Endometrial microvascular endothelial cells (primary cell): ENCODE data around the gene CYP3A5. TPM values are rescaled to one million over a fixed set of nuclear protein-coding genes. Genes with fewer than 3 reads are reported as not detected.
"Not testable (repeated sequence)": the region's sequence is repeated elsewhere in the genome, so short reads cannot be mapped to it uniquely, and the experiment has no call there.

ENCODE experiments used
- in situ Hi-C: cut with HindIII; loops from 2 replicates; pipeline ENCODE4 v1.10.0; 2017; ENCODE audit warnings: low sequenced_read_pairs, low pct_unique_long_range_greater_than_20kb; ENCODE audit errors: inconsistent ontology term
- total RNA-seq: library from RNA; depleted of rRNA; stranded (reverse); fragments of >200 nt; gene quantifications from one replicate; pipeline ENCODE4 v1.2.3, GENCODE V29; 2015; ENCODE audit errors: inconsistent ontology term

Gene CYP3A5
- total RNA-seq = not detected

GRCh38 chr7:99679400-99680191 lies at the start of gene CYP3A5:
CYP3A5 (minus strand) TSS chr7:99679996; CDS start chr7:99679896, 100 bp downstream.
- in situ Hi-C loops = no loop called here

DNA sequence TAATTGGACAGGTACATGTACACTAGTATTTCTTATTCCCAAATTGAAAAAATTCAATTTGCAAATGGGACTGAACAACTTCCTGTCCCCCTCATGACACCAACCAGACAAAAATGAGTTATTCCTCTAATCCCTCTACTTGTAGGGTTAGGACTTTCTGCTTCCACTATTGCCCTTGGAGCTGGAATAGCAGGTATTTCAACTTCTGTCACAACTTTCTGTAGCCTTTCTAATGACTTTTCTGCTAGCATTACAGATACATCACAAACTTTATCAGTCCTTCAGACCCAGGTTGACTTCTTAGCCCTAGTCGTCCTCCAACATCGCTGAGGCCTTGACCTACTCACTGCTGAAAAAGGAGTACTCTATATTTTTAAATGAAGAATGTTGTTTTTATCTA lies 48.8 kb upstream of the CYP3A5 start:
- in situ Hi-C loops = no loop called here

DNA sequence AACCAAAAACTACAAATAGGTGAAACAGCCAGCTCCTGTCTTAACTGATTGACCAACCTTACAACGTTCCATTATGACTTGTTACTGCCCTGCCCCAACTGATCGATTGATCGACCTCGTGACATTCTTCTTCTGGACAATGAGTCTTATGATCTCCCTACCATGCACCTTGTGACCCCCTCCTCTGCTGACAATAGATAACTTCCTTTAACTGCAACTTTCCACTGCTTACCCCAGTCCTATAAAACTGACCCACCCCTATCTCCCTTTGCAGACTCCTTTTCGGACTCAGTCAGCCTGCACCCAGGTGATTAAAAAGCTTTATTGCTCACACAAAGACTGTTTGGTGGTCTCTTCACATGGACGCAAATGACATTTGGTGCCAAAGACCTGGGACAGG lies 43.4 kb upstream of the CYP3A5 start:
- in situ Hi-C loops = not testable (repeated sequence)

- in situ Hi-C loops = no loop called here
Observed at GRCh38 chr7:99720800-99721595, 41.2 kb upstream of the CYP3A5 start.

DNA sequence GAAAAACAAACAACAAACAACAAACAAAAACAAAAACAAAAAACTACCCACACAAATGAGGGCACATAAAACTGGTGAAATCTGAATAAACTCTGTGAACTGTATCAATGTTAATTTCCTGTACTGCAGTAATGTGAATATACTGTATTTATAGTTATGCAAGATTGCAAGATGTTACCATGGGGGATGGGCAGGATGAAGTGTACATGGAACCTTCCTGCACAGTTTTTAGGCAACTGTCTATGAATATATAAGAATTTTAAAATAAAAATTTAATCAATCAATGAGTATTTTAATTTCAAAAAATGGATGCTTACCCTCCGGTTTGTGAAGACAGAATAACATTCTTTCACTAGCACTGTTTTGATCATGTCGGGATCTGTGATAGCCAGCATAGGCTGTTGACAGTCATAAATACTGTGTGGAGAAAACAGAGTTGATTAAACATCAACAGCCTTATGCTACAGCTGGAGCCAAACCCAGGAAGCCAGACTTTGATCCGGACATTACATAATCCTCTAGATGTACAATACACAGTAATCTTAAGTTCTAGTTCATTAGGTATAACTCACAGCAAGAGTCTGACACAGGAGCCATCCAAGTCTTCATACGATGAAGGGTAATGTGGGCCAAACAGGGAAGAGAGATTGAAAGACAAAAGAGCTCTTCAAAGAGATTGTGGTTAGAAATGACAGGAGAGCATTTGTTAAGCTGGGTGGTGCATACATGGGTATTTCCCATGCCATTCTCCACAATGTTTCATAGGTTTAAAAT lies 40.4 kb upstream of the CYP3A5 start:
- in situ Hi-C loops = no loop called here

GRCh38 chr7:99713995-99714570 lies 34.3 kb upstream of the CYP3A5 start:
- in situ Hi-C loops = no loop called here

DNA sequence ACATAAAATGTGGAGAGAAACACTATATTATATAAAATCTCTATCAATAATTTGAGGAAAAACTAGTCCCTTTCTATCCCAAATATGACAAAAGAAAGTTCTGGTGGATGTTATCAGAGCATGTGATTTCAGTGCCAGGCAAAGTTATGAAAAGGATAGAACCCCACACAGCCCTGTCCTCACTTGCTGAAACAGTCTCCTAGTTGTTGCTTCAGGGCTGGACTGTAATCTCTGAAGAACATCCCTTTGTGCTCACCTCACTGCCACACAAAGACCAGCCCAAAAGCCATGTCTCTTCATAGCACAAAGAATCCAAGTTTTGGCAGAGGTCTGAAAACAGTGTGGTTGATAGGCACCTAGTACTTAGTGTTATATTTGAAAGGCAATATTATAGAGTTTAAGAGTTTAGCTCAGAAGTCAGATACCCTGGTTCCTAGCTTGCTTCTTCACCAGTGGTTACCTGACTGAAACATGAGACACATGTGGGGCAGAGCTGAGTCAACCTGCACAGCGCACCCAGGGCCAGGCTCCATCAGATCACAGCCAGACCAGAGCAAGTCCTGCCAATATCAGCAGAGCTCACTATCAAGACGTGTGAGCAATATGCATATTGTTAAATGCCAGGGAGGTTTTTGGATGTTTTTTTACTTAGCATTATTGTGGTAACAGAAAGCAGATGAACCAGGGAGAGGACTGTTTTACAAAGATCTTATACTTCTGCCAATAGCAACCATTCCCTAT lies 30.2 kb upstream of the CYP3A5 start:
- in situ Hi-C loops = no loop called here

GRCh38 chr7:99709260-99709659 lies 29.5 kb upstream of the CYP3A5 start:
- in situ Hi-C loops = no loop called here

DNA sequence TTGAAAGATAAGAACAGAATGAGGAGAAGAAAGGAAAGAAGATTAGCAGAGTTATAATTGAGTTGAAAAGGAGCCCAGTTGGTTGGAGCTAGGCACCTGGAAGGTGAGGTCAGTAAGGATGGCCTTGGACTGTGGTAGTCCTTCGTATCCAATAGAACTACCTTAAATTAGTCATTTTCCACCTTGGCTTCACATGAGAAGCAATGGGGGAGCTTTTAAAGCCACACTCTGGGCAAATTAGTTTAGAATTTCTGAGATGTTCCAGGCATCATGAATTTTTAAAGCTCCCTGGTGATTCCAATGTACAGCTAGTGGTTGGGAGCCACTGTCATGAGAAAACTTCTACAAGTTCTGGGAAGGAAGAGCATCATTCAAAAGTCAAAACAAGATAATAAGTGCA lies 27.3 kb upstream of the CYP3A5 start:
- in situ Hi-C loops = no loop called here

DNA sequence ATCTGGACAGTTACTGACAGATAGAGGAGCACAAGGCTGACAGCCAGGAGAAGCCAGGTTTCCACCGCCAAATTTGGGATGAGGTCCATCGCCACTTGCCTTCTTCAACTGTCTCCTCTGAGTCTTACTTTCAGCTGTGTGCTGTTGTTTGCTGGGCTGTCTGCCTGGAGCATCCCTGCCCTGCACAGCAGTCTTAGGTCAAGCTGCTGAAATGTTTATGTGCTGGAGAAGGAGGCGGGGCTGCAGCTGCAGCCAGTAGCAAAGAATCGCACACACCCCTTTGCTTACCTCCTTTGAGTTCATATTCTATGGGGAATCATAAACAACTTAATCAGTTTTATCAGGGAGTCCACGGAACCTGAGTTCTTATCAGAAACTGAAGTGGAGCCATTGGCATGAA lies 20.1 kb upstream of the CYP3A5 start:
- in situ Hi-C loops = no loop called here

DNA sequence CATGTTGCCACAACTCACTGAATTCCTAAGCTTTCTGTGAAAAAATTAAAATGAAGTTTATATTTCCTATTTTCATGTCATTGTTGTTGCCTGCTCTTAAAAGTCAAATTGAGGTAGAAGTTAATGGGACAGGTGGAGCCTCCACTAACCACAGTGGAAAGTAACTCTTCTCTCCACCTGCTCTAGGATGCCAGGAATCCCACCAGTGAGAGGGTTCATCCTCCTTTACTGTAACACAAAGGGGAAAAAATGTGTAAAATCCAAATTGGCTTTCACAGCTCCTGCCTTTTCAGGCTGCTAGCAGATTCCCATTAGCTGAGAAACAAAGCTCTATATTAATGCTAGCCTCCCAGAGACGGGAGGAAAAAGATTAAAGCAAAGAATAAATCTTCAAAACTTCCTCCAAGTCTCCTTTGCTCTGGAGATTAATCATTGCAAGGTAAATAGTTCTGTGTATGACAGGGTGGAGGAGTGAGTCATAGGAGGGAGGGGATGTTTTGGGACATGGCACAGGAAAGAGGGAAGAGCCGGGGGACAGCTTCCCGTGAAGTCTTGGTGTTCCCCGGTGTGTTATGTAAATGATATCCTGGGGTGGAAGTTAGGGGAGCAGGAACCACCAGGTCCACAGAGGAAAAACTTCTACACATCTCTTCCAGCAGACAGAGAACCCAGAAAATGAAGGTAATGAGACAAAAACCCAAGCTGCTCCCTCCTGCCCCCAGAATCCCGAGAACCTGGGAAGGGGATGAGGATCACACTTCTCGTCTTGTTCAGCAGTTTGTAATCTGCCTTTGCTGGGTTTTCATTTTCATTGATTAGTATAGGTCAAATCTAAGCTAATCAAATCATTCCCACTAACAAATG lies 19.3 kb upstream of the CYP3A5 start:
- in situ Hi-C loops = not testable (repeated sequence)

DNA sequence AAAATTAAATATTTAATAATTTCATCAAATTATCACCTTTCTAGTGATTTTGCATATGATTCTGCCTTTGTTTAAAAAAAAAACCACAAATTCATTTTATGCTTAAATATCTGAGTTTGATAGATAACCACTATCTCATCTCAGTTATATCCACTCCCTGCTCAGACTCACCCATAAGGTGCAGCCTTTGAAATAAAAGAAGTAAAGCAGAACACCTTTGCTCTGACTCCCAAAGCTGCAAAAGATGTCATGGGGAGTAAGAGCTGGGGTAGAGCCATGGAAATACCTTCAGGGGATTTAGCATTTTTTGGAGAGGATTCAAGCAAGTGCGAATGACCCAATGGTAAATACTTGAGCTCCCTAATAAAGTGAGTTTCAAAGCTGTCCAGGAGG lies 15.1 kb upstream of the CYP3A5 start:
- in situ Hi-C loops = no loop called here

- in situ Hi-C loops = no loop called here
Observed at GRCh38 chr7:99694201-99694911, 14.6 kb upstream of the CYP3A5 start.

DNA sequence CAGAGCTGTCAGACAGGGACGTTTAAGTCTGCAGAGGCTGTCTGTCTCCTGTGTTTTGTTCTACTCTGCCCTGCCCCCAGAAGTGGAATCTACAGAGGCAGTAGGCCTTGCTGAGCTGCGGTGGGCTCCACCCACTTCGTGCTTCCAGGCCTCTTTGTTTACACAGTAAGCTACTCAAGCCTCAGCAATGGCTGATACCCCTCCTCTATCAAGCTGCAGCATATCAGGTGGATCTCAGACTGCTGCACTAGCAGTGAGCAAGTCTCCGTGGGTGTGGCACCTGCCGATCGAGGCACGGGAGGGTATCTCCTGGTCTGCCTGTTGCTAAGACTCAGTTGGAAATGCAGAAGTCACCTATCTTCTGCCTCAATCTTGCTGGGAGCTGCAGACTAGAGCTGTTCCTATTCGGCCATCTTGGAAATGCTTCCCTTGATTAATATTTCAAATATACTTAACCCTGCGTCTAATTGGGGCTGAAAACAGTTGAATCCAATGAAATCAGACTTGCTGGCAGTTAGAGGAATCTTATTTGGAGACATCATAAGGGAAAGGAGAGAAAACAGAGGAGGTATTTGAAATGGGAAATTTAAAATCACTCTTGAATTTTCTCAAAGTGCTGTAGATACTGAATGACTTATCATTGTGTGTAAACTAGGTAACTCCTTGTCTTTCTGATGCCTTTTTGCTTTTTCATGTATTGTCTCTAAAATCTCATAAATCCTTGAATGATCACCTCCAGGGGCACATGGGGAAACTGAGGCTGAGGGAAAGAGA lies 13.8 kb upstream of the CYP3A5 start:
- in situ Hi-C loops = no loop called here

DNA sequence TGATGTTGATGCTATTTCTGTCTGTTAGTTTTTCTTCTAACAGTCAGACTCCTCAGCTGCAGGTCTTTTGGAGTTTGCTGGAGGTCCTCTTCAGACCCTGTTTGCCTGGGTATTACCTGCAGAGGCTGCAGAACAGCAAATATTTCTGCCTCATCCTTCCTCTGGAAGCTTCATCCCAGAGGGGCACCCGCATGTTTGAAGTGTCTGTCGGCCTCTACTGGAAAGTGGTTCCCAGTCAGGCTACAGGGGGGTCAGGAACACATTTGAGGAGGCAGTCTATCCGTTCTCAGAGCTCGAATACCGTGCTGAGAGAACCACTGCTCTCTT lies 13.3 kb upstream of the CYP3A5 start:
- in situ Hi-C loops = no loop called here

DNA sequence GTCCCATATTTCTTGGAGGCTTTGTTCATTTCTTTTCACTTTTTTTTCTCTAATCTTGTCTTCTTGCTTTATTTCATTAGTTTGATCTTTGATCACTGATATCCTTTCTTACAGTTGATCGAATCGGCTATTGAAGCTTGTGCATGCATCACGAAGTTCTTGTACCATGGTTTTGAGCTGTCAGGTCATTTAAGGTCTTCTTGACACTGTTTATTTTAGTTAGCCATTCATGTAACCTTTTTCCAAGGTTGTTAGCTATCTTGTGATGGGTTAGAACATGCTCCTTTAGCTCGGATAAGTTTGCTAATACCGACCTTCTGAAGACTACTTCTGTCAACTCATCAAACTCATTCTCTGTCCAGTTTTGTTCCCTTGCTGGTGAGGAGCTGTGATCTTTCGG lies 12.8 kb upstream of the CYP3A5 start:
- in situ Hi-C loops = not testable (repeated sequence)

GRCh38 chr7:99691658-99692057 lies 11.9 kb upstream of the CYP3A5 start:
- in situ Hi-C loops = not testable (repeated sequence)
